Suprapubic skin (tissue), 4 donors: ENCODE data around the gene CD244. TPM values are rescaled to one million over a fixed set of nuclear protein-coding genes. Genes with fewer than 3 reads are reported as not detected.

Experiments used
- DNase-seq, 2 donors: peaks; one replicate each; pipeline ENCODE4 v3.0.0-alpha.2; 2019; ENCODE audit warnings: low spot score in 2 of 2
- H3K27ac ChIP-seq: fragments of 200-600 bp; sonication (generic); one replicate; pipeline ENCODE4 v1.5.1; 2019
- H3K27me3 ChIP-seq: fragments of 200-600 bp; sonication (generic); one replicate; pipeline ENCODE4 v1.5.1; 2019
- H3K36me3 ChIP-seq: fragments of 200-600 bp; sonication (generic); one replicate; pipeline ENCODE4 v1.5.1; 2019
- H3K4me1 ChIP-seq: fragments of 200-600 bp; sonication (generic); one replicate; pipeline ENCODE4 v1.5.1; 2019
- H3K4me3 ChIP-seq: fragments of 200-600 bp; sonication (generic); one replicate; pipeline ENCODE4 v1.5.1; 2019; ENCODE audit warnings: mild to moderate bottlenecking
- H3K9me3 ChIP-seq: fragments of 200-600 bp; sonication (generic); one replicate; pipeline ENCODE4 v1.5.1; 2019
- EP300 ChIP-seq: sonication (generic); formaldehyde crosslinking; IDR thresholded peaks from one replicate; pipeline ENCODE4 v1.6.1; 2017; ENCODE audit warnings: antibody characterized with exemption
- POLR2A ChIP-seq, 2 donors: fragments of 450-650 bp; IDR thresholded peaks; one replicate each; pipeline ENCODE4 v1.6.1; 2017; ENCODE audit warnings: antibody characterized with exemption in 2 of 2, mild to moderate bottlenecking in 2 of 2, moderate library complexity in 2 of 2
- POLR2AphosphoS5 ChIP-seq, 3 donors: sonication (generic); formaldehyde crosslinking; IDR thresholded peaks; one replicate each; pipeline ENCODE4 v1.6.1; 2017; ENCODE audit warnings: antibody characterized with exemption in 3 of 3
- WGBS: methylation state at CpG from one replicate; pipeline ENCODE4 v1.1.5; 2018; 5-methylcytosine and 5-hydroxymethylcytosine counted together
- total RNA-seq, 4 donors: library from RNA; depleted of rRNA; stranded (reverse); fragments of >200 nt; gene quantifications; one replicate each; pipeline ENCODE4 v1.1.0, GENCODE V29; 2016
- TF ChIP-seq, protein P1 (sequence below), 2 donors: fragments of 200-600 bp in 1 of 2; fragments of 450-650 bp in 1 of 2; sonication (generic) in 1 of 2; IDR thresholded peaks; one replicate each; pipeline ENCODE4 v1.5.1; 2016 to 2019; ENCODE audit warnings: antibody characterized with exemption in 2 of 2, mild to moderate bottlenecking in 1 of 2, moderate library complexity in 1 of 2

CD244 gene
- total RNA-seq, 4 donors from 2014 or later = 0.49 to 0.68 TPM; not detected in 2

DNA sequence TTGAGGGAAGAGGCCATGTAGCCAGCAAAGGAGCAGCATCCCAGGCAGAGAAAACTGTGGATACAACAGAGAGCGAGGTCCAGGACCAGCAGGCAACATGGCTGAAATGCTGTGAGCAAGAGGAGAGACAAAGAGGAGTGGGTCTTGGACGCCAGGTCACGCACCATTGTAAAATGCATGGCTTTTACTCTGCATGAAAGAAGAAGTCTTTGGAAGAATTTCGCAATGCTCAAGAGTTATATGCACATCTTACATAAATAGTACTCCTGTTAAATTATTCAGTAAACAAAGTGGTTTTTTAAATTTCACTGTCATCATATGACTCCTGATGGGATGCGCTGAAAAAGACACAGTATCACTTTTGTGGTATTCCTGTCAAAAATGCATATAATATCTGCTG, 3.5 kb downstream of the CD244 start:
- Histone ChIP-seq H3K9me3 (no peaks in the 10 kb centered on the region), H3K4me1 (peaks cover 9% of the 10 kb centered on the region), H3K36me3 (no peaks in the 10 kb centered on the region), H3K27ac (no peak overlapping the region), H3K4me3 (no peak overlapping the region), H3K27me3 (no peaks in the 10 kb centered on the region)
- DNase-seq = no peak
- no peak for TF ChIP-seq POLR2A (IDR thresholded peaks at IDR 0.05)
- TF ChIP-seq EP300 = no peak
- no peak for TF ChIP-seq POLR2AphosphoS5 (IDR thresholded peaks at IDR 0.05)
- TF ChIP-seq, protein P1, sequence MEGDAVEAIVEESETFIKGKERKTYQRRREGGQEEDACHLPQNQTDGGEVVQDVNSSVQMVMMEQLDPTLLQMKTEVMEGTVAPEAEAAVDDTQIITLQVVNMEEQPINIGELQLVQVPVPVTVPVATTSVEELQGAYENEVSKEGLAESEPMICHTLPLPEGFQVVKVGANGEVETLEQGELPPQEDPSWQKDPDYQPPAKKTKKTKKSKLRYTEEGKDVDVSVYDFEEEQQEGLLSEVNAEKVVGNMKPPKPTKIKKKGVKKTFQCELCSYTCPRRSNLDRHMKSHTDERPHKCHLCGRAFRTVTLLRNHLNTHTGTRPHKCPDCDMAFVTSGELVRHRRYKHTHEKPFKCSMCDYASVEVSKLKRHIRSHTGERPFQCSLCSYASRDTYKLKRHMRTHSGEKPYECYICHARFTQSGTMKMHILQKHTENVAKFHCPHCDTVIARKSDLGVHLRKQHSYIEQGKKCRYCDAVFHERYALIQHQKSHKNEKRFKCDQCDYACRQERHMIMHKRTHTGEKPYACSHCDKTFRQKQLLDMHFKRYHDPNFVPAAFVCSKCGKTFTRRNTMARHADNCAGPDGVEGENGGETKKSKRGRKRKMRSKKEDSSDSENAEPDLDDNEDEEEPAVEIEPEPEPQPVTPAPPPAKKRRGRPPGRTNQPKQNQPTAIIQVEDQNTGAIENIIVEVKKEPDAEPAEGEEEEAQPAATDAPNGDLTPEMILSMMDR (IDR thresholded peaks at IDR 0.05) = no peak
- 87% methylated on average over 5 of the region's 5 CpGs for WGBS

DNA sequence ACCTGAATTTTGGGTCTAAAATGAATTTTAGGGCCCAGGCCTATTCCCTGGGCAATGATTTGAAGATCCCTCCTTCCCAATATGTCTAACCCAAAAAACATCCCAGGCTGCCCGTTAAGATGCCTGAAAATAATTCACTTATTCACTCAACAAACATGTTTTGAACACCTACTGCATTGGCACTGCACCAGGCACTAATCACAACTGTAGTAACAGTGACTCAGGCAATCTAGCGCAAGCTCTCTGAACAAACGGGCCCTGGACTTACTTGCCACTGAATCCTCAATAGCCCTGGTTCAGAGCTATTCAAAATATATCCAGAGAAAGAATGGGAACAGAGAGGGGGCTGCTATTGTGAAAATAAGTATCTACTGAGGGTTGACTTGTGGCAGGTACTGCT, 4.2 kb downstream of the CD244 start:
- TF ChIP-seq POLR2A (IDR thresholded peaks at IDR 0.05) (no peak), EP300 (no peak), POLR2AphosphoS5 (IDR thresholded peaks at IDR 0.05) (no peak)
- TF ChIP-seq, protein P1 (IDR thresholded peaks at IDR 0.05) = no peak
- WGBS = 52% methylated on average over 3 of the region's 3 CpGs

DNA sequence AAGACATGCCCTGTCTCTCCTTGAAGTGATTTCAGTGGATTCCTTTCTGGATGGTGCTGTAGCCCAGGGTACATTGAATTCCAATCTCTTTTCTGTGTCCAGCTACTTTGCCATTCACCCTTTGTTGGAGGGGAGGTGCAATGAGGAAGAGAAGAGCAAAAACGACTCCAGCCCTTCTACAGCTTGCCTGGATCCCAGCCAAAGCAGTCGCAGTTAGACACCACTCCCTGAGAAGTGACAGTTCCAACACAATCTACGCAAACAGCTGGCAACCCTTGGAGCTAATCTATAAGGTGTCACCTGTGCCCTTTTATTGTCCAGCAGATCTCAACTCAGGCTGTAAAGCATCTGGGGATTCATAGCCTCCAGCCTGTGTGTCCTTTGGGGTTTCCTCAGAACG, 4.6 kb downstream of the CD244 start:
- TF ChIP-seq EP300 (no peak), POLR2A (IDR thresholded peaks at IDR 0.05) (no peak), POLR2AphosphoS5 (IDR thresholded peaks at IDR 0.05) (no peak)
- TF ChIP-seq, protein P1 (IDR thresholded peaks at IDR 0.05) = no peak
- H3K9me3 ChIP-seq = no peaks in the 10 kb centered on the region
- H3K27ac ChIP-seq = no peak overlapping the region
- H3K4me1 ChIP-seq = peaks cover 9% of the 10 kb centered on the region
- H3K36me3 ChIP-seq = no peaks in the 10 kb centered on the region
- no peaks in the 10 kb centered on the region for H3K27me3 ChIP-seq
- H3K4me3 ChIP-seq = no peak overlapping the region
- WGBS = 18% methylated on average over 4 of the region's 4 CpGs
- no peak for DNase-seq

More for the DNA sequence above, 4.2 kb downstream of the CD244 start:
- H3K36me3 ChIP-seq = no peaks in the 10 kb centered on the region
- H3K4me3 ChIP-seq = no peak overlapping the region
- H3K27ac ChIP-seq = no peak overlapping the region
- H3K27me3 ChIP-seq = no peaks in the 10 kb centered on the region
- peaks cover 9% of the 10 kb centered on the region for H3K4me1 ChIP-seq
- no peak for DNase-seq
- no peaks in the 10 kb centered on the region for H3K9me3 ChIP-seq

DNA sequence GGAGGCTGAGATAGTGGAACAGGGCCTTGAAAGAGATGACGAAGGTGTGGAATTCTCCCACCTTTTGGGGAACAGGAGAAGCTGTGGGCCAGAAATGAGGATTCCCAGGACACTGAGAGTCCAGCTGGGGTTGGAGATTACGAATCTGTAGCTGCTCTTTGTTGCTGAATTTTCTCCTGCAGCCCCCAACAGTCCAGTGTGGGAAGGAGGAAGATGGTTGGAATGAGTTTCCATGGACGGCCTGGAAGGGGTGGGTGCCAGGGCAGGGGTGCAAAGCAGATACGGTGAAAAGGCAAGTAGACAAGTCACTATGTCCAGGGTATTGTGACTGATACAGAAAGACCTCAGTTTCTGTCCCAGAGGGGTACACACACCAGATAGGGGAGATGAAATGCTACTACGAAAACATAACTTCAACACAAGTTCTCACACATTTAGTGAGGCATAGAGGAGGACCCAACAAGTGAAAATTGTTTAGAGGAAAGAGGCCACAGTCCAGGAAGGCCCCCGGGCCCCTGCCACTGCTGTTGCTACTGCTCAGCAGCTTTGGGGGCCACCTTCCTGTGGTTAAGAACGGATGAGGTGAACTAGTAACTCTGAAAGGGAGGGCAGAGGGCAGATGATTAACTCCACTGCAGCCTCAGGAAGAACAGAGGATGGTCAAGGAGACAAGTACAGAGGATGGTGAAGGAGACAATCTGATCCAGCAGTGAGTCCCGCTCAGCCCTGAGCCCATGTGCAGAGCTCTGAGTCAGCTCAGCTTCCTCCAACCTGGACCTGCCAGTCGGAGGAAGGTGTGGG, 7.3 kb downstream of the CD244 start:
- WGBS = 73% methylated on average over 9 of the region's 9 CpGs
- no peak for DNase-seq
- H3K4me1 ChIP-seq = no peaks in the 10 kb centered on the region
- no peak overlapping the region for H3K4me3 ChIP-seq
- no peaks in the 10 kb centered on the region for H3K36me3 ChIP-seq
- no peaks in the 10 kb centered on the region for H3K27me3 ChIP-seq
- no peaks in the 10 kb centered on the region for H3K9me3 ChIP-seq
- no peak for TF ChIP-seq POLR2AphosphoS5 (IDR thresholded peaks at IDR 0.05)
- TF ChIP-seq EP300 = no peak
- no peak for TF ChIP-seq POLR2A (IDR thresholded peaks at IDR 0.05)
- TF ChIP-seq, protein P1 (IDR thresholded peaks at IDR 0.05) = no peak
- H3K27ac ChIP-seq = no peak overlapping the region

DNA sequence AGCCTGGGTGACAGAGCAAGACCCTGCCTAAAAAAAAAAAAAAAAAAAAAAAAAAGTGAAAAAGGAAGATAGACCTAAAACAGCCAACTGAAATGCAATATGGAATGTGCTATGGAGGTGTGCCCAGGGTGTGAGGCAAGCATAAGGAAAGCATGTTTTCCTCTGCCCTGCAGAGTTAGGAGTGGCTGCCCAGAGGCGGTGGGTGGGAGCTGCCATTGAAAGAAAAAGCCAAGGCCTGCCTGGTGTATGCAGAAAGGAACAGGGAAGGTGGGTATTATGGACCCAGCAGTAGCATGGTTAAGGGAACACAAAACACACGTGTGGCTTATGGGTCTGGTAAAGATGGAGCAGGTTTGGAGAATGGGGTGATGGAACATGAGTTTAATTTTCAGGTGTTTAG, 8.9 kb downstream of the CD244 start:
- no peaks in the 10 kb centered on the region for H3K27me3 ChIP-seq
- WGBS = 37% methylated on average over 2 of the region's 2 CpGs

More for the DNA sequence above, 8.9 kb downstream of the CD244 start:
- Histone ChIP-seq H3K9me3 (no peaks in the 10 kb centered on the region), H3K4me3 (no peak overlapping the region), H3K4me1 (no peaks in the 10 kb centered on the region), H3K27ac (no peak overlapping the region), H3K36me3 (no peaks in the 10 kb centered on the region)
- DNase-seq = no peak
- TF ChIP-seq POLR2AphosphoS5 (IDR thresholded peaks at IDR 0.05) = no peak
- TF ChIP-seq, protein P1 (IDR thresholded peaks at IDR 0.05) = no peak
- TF ChIP-seq EP300 = no peak
- no peak for TF ChIP-seq POLR2A (IDR thresholded peaks at IDR 0.05)
